HepG2 (cell line): ENCODE data around the gene DHX8. TPM values are rescaled to one million over a fixed set of nuclear protein-coding genes. Genes with fewer than 3 reads are reported as not detected.

Source experiments
- CREB1 ChIP-seq, 2 experiments: fragments of 450-650 bp in 1 of 2; IDR thresholded peaks; 2 replicates each; pipeline ENCODE4 v1.6.1; 2016 to 2017; ENCODE audit warnings: control low read depth in 1 of 2, mild to moderate bottlenecking in 1 of 2, missing compliant biosample characterization in 1 of 2, missing genetic modification characterization in 1 of 2
- NFIB ChIP-seq: sonication (generic); formaldehyde crosslinking; IDR thresholded peaks from 2 replicates; pipeline ENCODE4 v1.9.0; 2021; ENCODE audit warnings: missing genetic modification reagents, mild to moderate bottlenecking, borderline replicate concordance
- PPARG ChIP-seq: conservative IDR thresholded peaks from 2 replicates; pipeline ENCODE4 v1.6.1; 2016; ENCODE audit warnings: missing biosample characterization, missing genetic modification reagents
- SALL2 ChIP-seq: sonication (generic); formaldehyde crosslinking; IDR thresholded peaks from 2 replicates; pipeline ENCODE4 v1.8.1; 2023; ENCODE audit warnings: mild to moderate bottlenecking, missing genetic modification reagents, inconsistent platforms
- SAP130 ChIP-seq: IDR thresholded peaks from 2 replicates; pipeline ENCODE4 v1.6.1; 2016; ENCODE audit warnings: low read depth
- ZC3H4 ChIP-seq: sonication (generic); formaldehyde crosslinking; IDR thresholded peaks from 2 replicates; pipeline ENCODE4 v1.4.0; 2020; ENCODE audit warnings: missing genetic modification reagents, borderline replicate concordance
- ZNF335 ChIP-seq: sonication (generic); formaldehyde crosslinking; IDR thresholded peaks from 2 replicates; pipeline ENCODE4 v1.4.0; 2020; ENCODE audit warnings: missing genetic modification reagents
- ZNF44 ChIP-seq: sonication (generic); formaldehyde crosslinking; IDR thresholded peaks from 2 replicates; pipeline ENCODE4 v1.5.1; 2020; ENCODE audit warnings: mild to moderate bottlenecking, missing genetic modification reagents
- ZNF513 ChIP-seq: sonication (generic); formaldehyde crosslinking; conservative IDR thresholded peaks from 2 replicates; pipeline ENCODE4 v1.5.0; 2020; ENCODE audit warnings: missing genetic modification reagents
- ZNF710 ChIP-seq: sonication (generic); formaldehyde crosslinking; IDR thresholded peaks from 2 replicates; pipeline ENCODE4 v1.5.0; 2020; ENCODE audit warnings: mild to moderate bottlenecking, missing genetic modification reagents, borderline replicate concordance
- polyA plus RNA-seq, 8 experiments: library from polyadenylated mRNA; depleted of rRNA in 3 of 8; stranded (reverse) in 7 of 8; unstranded in 1 of 8; fragments of >200 nt; fragmentation: Illumina TruSeq in 4 of 8; extraction: Trizol in 4 of 8; gene quantifications; 2 replicates each; pipeline versions ENCODE4 v1.2.1 to v1.2.3, GENCODE V29; 2011 to 2016; ENCODE audit warnings: low read depth in 4 of 8, missing spikeins in 1 of 8, mixed read lengths in 1 of 8; ENCODE audit not compliant: insufficient read depth in 1 of 8
- total RNA-seq, 5 experiments: library from RNA; depleted of rRNA; stranded (reverse); fragments of >200 nt; fragmentation: Illumina TruSeq; extraction: Trizol; gene quantifications; 2 replicates each; pipeline ENCODE4 v1.2.3, GENCODE V29; 2016; ENCODE audit warnings: low read depth in 1 of 5
- TF ChIP-seq, protein P1 (sequence below): sonication (generic); formaldehyde crosslinking; IDR thresholded peaks from 2 replicates; pipeline ENCODE4 v1.4.0; 2020; ENCODE audit warnings: missing genetic modification reagents
- TF ChIP-seq, protein P2 (sequence below): sonication (generic); formaldehyde crosslinking; IDR thresholded peaks from 2 replicates; pipeline ENCODE4 v1.5.1; 2020; ENCODE audit warnings: mild to moderate bottlenecking, missing genetic modification reagents
- TF ChIP-seq, protein P3 (sequence below): IDR thresholded peaks from 2 replicates; pipeline ENCODE4 v1.6.1; 2016; ENCODE audit warnings: missing genetic modification reagents, missing compliant biosample characterization
- TF ChIP-seq, protein P4 (sequence below): IDR thresholded peaks from 2 replicates; pipeline ENCODE4 v1.6.1; 2016; ENCODE audit warnings: low read depth

Gene DHX8
- total and polyA plus RNA-seq, 2 of the 13 experiments (the other 11 are each of a cell fraction or from before 2014, with no cell fraction given) = 24.8 to 48.9 TPM

DNA sequence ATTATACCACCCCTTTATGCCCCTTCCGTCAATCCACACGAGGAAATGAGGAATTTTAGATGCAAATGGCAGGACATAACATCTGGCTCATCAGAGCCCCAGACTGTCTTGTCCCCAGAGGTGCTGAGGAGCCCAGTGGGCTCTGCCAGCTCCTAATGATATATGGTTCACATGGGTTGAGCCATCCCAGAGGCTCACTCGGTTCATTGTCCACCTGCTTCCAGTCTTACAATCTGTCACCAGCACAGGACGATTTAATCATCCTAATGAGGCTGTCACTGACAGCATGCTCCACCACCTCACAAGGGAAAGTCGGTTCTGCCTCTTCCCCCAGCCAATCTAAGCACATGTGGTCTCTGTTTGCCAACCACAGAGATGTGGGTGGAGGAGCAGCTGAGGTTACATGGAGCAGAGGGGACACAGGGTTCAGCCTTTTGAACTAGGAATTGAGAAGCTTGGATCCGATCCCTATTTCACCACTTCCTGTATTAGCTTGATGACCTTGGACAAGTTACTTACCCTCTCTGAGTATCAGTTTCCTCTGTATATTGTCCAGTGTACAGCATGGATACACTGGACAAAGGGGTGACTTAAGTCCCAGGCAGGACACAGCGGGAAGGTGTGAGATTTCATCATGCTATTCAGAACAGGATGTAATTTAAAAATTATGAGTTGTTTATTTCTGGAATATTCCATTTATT is 27.0 kb upstream of the DHX8 start (continued):
- TF ChIP-seq, protein P1, sequence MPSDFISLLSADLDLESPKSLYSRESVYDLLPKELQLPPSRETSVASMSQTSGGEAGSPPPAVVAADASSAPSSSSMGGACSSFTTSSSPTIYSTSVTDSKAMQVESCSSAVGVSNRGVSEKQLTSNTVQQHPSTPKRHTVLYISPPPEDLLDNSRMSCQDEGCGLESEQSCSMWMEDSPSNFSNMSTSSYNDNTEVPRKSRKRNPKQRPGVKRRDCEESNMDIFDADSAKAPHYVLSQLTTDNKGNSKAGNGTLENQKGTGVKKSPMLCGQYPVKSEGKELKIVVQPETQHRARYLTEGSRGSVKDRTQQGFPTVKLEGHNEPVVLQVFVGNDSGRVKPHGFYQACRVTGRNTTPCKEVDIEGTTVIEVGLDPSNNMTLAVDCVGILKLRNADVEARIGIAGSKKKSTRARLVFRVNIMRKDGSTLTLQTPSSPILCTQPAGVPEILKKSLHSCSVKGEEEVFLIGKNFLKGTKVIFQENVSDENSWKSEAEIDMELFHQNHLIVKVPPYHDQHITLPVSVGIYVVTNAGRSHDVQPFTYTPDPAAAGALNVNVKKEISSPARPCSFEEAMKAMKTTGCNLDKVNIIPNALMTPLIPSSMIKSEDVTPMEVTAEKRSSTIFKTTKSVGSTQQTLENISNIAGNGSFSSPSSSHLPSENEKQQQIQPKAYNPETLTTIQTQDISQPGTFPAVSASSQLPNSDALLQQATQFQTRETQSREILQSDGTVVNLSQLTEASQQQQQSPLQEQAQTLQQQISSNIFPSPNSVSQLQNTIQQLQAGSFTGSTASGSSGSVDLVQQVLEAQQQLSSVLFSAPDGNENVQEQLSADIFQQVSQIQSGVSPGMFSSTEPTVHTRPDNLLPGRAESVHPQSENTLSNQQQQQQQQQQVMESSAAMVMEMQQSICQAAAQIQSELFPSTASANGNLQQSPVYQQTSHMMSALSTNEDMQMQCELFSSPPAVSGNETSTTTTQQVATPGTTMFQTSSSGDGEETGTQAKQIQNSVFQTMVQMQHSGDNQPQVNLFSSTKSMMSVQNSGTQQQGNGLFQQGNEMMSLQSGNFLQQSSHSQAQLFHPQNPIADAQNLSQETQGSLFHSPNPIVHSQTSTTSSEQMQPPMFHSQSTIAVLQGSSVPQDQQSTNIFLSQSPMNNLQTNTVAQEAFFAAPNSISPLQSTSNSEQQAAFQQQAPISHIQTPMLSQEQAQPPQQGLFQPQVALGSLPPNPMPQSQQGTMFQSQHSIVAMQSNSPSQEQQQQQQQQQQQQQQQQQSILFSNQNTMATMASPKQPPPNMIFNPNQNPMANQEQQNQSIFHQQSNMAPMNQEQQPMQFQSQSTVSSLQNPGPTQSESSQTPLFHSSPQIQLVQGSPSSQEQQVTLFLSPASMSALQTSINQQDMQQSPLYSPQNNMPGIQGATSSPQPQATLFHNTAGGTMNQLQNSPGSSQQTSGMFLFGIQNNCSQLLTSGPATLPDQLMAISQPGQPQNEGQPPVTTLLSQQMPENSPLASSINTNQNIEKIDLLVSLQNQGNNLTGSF = no peak; the same call in 1 of the 2 replicates
- peak; percentile 82; the same call in 1 of the 2 replicates for TF ChIP-seq ZC3H4 (CRISPR knock-in tag)
- no peak for TF ChIP-seq NFIB
- TF ChIP-seq ZNF710 (CRISPR knock-in tag) = peak; percentile 95
- TF ChIP-seq CREB1 (IDR thresholded peaks at IDR 0.05) = peak; percentile 34; the same call in 1 of the 2 replicates
- TF ChIP-seq CREB1 (CRISPR knock-in tag; IDR thresholded peaks at IDR 0.05) = peak; percentile 87
- peak; percentile 75; the same call in 1 of the 2 replicates for TF ChIP-seq ZNF335
- TF ChIP-seq, protein P2, sequence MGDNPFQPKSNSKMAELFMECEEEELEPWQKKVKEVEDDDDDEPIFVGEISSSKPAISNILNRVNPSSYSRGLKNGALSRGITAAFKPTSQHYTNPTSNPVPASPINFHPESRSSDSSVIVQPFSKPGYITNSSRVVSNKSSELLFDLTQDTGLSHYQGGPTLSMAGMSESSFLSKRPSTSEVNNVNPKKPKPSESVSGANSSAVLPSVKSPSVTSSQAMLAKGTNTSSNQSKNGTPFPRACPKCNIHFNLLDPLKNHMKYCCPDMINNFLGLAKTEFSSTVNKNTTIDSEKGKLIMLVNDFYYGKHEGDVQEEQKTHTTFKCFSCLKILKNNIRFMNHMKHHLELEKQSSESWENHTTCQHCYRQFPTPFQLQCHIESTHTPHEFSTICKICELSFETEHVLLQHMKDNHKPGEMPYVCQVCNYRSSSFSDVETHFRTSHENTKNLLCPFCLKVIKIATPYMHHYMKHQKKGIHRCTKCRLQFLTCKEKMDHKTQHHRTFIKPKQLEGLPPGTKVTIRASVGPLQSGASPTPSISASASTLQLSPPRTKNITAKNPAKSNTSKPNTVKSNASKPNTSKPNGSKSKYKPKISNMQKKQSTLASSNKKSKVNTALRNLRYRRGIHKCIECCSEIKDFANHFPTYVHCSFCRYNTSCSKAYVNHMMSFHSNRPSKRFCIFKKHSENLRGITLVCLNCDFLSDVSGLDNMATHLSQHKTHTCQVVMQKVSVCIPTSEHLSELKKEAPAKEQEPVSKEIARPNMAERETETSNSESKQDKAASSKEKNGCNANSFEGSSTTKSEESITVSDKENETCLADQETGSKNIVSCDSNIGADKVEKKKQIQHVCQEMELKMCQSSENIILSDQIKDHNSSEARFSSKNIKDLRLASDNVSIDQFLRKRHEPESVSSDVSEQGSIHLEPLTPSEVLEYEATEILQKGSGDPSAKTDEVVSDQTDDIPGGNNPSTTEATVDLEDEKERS (CRISPR knock-in tag) = peak; percentile 96
- TF ChIP-seq PPARG (CRISPR knock-in tag) = peak; percentile 97
- TF ChIP-seq, protein P3, sequence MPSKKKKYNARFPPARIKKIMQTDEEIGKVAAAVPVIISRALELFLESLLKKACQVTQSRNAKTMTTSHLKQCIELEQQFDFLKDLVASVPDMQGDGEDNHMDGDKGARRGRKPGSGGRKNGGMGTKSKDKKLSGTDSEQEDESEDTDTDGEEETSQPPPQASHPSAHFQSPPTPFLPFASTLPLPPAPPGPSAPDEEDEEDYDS = peak; percentile 83
- TF ChIP-seq, protein P4, sequence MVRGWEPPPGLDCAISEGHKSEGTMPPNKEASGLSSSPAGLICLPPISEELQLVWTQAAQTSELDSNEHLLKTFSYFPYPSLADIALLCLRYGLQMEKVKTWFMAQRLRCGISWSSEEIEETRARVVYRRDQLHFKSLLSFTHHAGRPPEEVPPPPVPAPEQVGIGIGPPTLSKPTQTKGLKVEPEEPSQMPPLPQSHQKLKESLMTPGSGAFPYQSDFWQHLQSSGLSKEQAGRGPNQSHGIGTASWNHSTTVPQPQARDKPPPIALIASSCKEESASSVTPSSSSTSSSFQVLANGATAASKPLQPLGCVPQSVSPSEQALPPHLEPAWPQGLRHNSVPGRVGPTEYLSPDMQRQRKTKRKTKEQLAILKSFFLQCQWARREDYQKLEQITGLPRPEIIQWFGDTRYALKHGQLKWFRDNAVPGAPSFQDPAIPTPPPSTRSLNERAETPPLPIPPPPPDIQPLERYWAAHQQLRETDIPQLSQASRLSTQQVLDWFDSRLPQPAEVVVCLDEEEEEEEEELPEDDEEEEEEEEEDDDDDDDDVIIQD = peak; percentile 97
- TF ChIP-seq SAP130 (CRISPR knock-in tag) = peak; percentile 100
- peak; percentile 97 for TF ChIP-seq SALL2 (CRISPR knock-in tag)
- TF ChIP-seq ZNF44 (CRISPR knock-in tag) = 0 out of 2 replicates have a peak, but pooled peaks have one; percentile 66
- TF ChIP-seq ZNF513 (CRISPR knock-in tag) = no peak
